HL-60 (cell line): ENCODE measurements around the gene C6orf132.

Source experiments
- CTCF ChIP-seq: IDR thresholded peaks from one replicate; pipeline ENCODE4 v1.5.1; 2011; ENCODE audit warnings: low read length, control low read depth, inconsistent platforms; ENCODE audit not compliant: insufficient read depth
- GABPA ChIP-seq: IDR thresholded peaks from 2 replicates; pipeline ENCODE4 v1.6.1; 2012; ENCODE audit warnings: low read depth
- POLR2AphosphoS5 ChIP-seq: IDR thresholded peaks from 2 replicates; pipeline ENCODE4 v1.6.1; 2012; ENCODE audit warnings: low read depth
- REST ChIP-seq: IDR thresholded peaks from 2 replicates; pipeline ENCODE4 v1.6.1; 2012; ENCODE audit warnings: low read depth; ENCODE audit not compliant: insufficient replicate concordance
- SPI1 ChIP-seq: IDR thresholded peaks from 2 replicates; pipeline ENCODE4 v1.6.1; 2012; ENCODE audit warnings: low read depth, mild to moderate bottlenecking, borderline replicate concordance

- TF ChIP-seq CTCF = no peak
- TF ChIP-seq POLR2AphosphoS5 = no peak
- no peak for TF ChIP-seq REST
- no peak for TF ChIP-seq GABPA
- TF ChIP-seq SPI1 = no peak
Measured at GRCh38 chr6:42168650-42169049, 26.2 kb upstream of the C6orf132 start.
